Superior temporal gyrus (tissue), 1 donor: Measurements from ENCODE around the gene PARD6B.
"Not testable (repeated sequence)": the region's sequence is repeated elsewhere in the genome, so short reads cannot be mapped to it uniquely, and the experiment has no call there.

ENCODE experiments used
- DNase-seq: peaks from one replicate; pipeline ENCODE4 v3.0.0-alpha.2; 2016; ENCODE audit errors: extremely low spot score

PARD6B gene

GRCh38 chr20:50799890-50800550 lies 68.6 kb downstream of the PARD6B start:
- DNase-seq = no peak

DNA sequence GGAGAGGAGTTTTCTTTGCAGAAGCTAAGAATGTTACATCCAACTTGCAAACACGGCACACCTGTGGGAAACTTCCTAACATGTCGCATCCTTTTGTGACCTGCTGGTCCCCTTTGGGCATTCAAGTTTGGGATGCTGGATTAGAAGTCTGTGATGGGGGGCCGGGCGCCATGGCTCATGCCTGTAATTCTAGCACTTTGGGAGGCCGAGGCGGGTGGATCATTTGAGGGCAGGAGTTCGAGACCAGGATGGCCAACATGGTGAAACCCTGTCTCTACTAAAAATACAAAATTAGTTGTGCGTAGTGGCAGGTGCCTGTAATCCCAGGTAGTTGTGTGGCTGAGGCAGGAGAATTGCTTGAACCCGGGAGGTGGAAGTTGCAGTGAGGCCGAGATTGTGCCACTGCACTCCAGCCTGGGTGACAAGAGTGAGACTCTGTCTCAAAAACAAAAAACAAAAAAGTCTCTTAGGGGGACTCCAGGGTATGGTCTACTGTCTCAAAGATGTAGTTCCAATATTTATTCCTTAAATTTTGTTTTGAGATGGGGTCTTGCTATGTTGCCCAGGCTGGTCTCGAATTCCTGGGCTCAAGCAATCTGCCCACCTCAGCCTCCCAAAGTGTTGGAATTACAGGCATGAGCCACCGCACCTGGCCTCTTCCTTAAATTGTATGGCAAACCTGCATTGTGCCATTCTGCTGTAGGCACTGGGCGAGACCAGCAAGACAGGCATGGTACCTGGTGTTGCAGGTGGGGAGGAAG lies 69.8 kb downstream of the PARD6B start:
- not testable (repeated sequence) for DNase-seq

- DNase-seq = no peak
Measured at GRCh38 chr20:50801747-50802125, 70.4 kb downstream of the PARD6B start.

DNA sequence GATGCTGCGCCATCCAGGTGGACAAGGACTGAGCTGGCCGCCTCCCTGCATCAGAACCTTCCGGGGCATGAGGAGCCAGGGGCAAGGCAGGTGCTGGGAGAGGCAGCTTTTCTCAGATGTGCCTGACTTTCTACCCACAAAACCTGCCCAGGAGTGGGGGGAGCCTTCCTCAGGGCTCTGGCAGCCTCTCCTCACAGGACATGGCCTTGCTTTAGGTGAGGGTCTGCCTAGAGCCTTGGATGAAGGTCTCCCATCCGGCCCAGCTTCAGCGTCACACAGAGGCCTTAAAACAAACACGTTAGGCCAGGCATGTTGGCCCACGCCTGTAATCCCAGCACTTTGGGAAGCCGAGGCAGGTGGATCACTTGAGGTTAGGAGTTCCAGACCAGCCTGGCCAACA lies 70.9 kb downstream of the PARD6B start:
- DNase-seq = no peak

DNA sequence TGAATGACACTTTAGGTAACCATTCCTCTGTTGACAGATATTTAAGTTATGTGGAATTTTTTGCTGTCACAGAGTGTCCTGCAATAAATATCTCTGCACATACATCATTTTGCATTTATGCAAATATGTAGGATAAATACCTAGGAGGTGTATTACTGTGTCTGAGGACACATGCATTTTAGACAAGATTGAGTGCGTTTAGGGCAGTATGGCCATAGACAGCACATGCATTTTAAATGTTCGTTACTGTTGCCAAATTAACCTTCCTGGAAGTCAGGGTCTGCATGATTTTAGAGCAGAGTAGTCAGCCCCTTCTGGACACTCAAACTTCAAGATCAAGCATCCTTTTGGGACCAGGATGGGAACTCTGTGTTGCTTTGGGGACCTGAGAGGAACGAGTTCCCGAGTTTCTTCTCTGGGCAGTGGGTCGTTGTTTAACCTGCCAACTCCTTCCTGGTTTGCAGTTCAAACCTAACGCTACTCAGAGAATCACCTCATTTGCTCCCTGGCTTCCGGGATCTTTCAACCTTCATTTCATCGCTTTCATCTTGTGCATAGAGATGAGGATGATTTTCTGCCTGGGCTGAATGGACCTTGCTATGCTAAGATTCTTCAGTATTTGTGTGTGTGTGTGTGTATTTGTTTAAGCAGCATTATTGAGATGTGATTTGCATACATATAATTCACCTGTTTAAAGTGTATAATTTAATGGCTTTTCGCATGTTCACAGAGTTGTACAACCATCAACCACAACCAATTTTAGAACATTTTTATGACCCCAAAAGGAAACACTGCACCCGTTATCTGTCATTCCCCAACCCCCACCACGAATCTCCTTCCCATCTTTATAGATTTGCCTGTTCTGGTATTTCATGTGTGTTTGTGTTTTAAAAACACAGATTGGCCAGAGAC lies 73.3 kb downstream of the PARD6B start:
- no peak for DNase-seq

DNA sequence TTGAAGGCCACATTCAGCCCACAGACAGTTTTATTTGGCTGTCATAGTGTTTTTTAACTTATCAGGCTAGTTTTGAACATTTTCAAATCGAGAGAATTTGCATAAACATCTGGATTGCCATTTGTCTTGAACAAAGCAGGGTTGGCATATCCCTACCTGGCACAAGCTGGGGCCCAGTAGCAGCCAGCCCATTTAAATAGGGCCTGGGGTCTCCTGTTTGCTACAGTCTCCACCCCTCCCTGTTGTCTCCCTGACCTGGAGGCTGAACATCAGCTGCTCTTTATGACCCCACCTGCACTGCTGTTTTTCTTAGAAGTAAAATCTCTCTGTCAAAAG lies 73.9 kb downstream of the PARD6B start:
- DNase-seq = no peak

DNA sequence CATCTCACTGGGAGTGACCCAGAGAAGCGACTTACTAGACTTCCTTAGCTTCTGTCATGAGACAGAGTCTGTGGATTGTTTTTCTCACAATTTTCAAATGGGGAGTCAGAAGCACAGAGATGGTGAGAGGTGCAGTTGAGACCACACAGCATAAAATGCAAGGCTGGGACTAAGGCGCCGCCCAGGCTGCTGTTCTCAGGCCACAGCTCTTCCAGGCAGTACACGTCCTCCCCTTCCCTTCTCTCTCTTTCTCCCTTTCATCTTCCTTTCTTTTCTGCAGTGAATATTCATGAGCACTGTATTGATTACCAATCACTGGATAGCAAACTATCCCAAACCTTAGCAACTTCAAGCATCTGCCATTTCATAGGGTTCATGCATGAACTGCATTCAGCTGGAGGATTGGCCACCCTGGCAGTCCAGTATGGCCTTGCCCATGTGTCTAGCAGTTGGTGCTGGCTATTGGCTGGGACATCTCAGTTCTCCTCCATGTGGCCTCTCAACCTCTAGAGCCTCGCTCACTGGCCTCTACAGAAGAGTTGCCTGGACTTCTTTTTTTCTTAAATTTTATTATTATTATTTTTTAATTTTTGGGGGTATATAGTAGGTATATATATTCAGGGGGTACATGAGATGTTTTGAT lies 74.9 kb downstream of the PARD6B start:
- DNase-seq = no peak
